MCF 10A (cell line): ENCODE measurements around the gene MEGF9. TPM values are rescaled to one million over a fixed set of nuclear protein-coding genes. Genes with fewer than 3 reads are reported as not detected.

Experiments used
- BruUV-seq: library from RNA; stranded (reverse); fragments of 400-500 nt; replicated peaks from 2 replicates; lab custom pipeline; 2021; lab: Mats Ljungman, UMichigan
- CTCF ChIA-PET: fragments of 300-600 bp; sonication (Branson Sonifier 250); formaldehyde crosslinking; extraction: SDS; loops from one replicate; lab custom pipeline; 2021; ENCODE audit warnings: antibody characterized with exemption, inconsistent platforms; lab: Yijun Ruan, JAX
- POLR2A ChIA-PET: fragments of 300-600, 350-650 bp; sonication (Branson Sonifier 250); formaldehyde crosslinking; extraction: SDS; loops from one replicate; lab custom pipeline; 2020; ENCODE audit warnings: antibody characterized with exemption, inconsistent platforms; lab: Yijun Ruan, JAX
- DNase-seq: peaks from one replicate; pipeline ENCODE4 v3.0.0-alpha.2; 2018; ENCODE audit not compliant: unreplicated experiment
- H3K27ac Mint-ChIP-seq: one replicate; pipeline ENCODE4 v1.8.0; 2022; ENCODE audit warnings: mild to moderate bottlenecking, low read depth, mixed read lengths; ENCODE audit not compliant: unreplicated experiment
- H3K27me3 Mint-ChIP-seq: one replicate; pipeline ENCODE4 v1.8.0; 2022; ENCODE audit warnings: mixed read lengths; ENCODE audit not compliant: insufficient read depth, unreplicated experiment
- H3K36me3 Mint-ChIP-seq: one replicate; pipeline ENCODE4 v1.8.0; 2022; ENCODE audit warnings: mild to moderate bottlenecking, moderate library complexity, mixed read lengths; ENCODE audit not compliant: insufficient read depth, unreplicated experiment
- H3K4me1 Mint-ChIP-seq: one replicate; pipeline ENCODE4 v1.8.0; 2022; ENCODE audit warnings: mixed read lengths; ENCODE audit not compliant: insufficient read depth, unreplicated experiment
- H3K4me3 Mint-ChIP-seq: one replicate; pipeline ENCODE4 v1.8.0; 2022; ENCODE audit warnings: mild to moderate bottlenecking, moderate library complexity, mixed read lengths; ENCODE audit not compliant: unreplicated experiment
- H3K9me3 Mint-ChIP-seq: one replicate; pipeline ENCODE4 v1.8.0; 2022; ENCODE audit warnings: mixed read lengths; ENCODE audit not compliant: unreplicated experiment
- CTCF ChIP-seq: fragments of 200-600 bp; IDR thresholded peaks from one replicate; pipeline ENCODE4 v1.8.0; 2022; ENCODE audit warnings: antibody characterized with exemption, mild to moderate bottlenecking; ENCODE audit not compliant: unreplicated experiment
- intact Hi-C: fragments of 100-400 bp; cut with micrococcal nuclease; formaldehyde crosslinking; loops from 2 replicates; pipeline ENCODE4 v1.14.1; 2022
- total RNA-seq: library from RNA; stranded (reverse); gene quantifications from 2 replicates; pipeline ENCODE4 v1.2.3, GENCODE V29; 2022

Gene MEGF9
- total RNA-seq, 1 experiment from 2014 or later: 5.7 TPM

DNA sequence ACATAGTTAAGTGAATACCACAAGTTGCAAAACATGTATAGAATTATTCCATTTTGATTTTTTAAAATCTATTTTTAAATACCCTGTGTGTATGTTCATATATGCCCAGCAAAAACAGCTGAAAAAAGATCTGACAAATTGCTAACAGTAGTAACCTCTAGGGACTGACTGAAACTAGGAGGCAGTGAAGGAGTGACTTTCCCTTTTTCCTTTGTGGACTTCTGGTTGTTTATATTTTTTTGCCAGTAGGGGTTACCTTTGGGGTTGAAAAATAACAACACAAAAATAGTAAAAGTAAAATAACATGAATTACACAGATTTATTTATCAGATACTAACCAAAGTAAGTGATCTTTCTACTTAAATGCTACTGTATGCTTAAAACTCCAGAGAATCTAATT lies 2.9 kb downstream of the MEGF9 start:
- Mint-ChIP-seq H3K9me3 (no peaks in the 10 kb centered on the region), H3K27me3 (no peaks in the 10 kb centered on the region), H3K4me3 (peak overlapping the region; percentile 91), H3K4me1 (peaks cover 26% of the 10 kb centered on the region), H3K36me3 (no peaks in the 10 kb centered on the region), H3K27ac (peak overlapping the region; percentile 95)
- TF ChIP-seq CTCF: no peak
- intact Hi-C loops: no loop called here
- DNase-seq: peak; percentile 40
- POLR2A ChIA-PET: interaction anchor here (0.6 to 4.2 kb wide), 18 partner anchors 9 to 787 kb away, joined by 3 to 26 read pairs (median 4); partner anchors contain the start of gene FBXW2
- CTCF ChIA-PET: interaction anchor here (0.9 to 1.8 kb wide), 3 partner anchors 23 to 83 kb away, joined by 4 to 7 read pairs (median 5); no protein-coding TSS in a partner anchor
- no TSS peak for BruUV-seq

GRCh38 chr9:120710110-120710981 lies 3.9 kb downstream of the MEGF9 start:
- H3K36me3 Mint-ChIP-seq: no peaks in the 10 kb centered on the region
- H3K27ac Mint-ChIP-seq: peak overlapping the region; percentile 95
- BruUV-seq: no TSS peak
- no peak for TF ChIP-seq CTCF
- H3K27me3 Mint-ChIP-seq: no peaks in the 10 kb centered on the region
- POLR2A ChIA-PET: interaction anchor here (0.6 to 4.2 kb wide), 14 partner anchors 8 to 577 kb away, joined by 3 to 26 read pairs (median 5); partner anchors contain the start of gene FBXW2
- peak; percentile 79 for DNase-seq
- CTCF ChIA-PET: interaction anchor here (0.6 to 0.7 kb wide), 3 partner anchors 36 to 352 kb away, joined by 3 read pairs; no protein-coding TSS in a partner anchor
- H3K9me3 Mint-ChIP-seq: no peaks in the 10 kb centered on the region
- H3K4me1 Mint-ChIP-seq: peaks cover 28% of the 10 kb centered on the region
- intact Hi-C loops: no loop called here
- peak overlapping the region; percentile 91 for H3K4me3 Mint-ChIP-seq

- DNase-seq: peak; percentile 76
- peak overlapping the region; percentile 70 for H3K4me3 Mint-ChIP-seq
- no peaks in the 10 kb centered on the region for H3K9me3 Mint-ChIP-seq
- BruUV-seq: no TSS peak
- H3K4me1 Mint-ChIP-seq: peaks cover 32% of the 10 kb centered on the region
- H3K27me3 Mint-ChIP-seq: no peaks in the 10 kb centered on the region
- peak overlapping the region; percentile 63 for H3K27ac Mint-ChIP-seq
- intact Hi-C loops: no loop called here
- POLR2A ChIA-PET: interaction anchor here (0.6 to 4.2 kb wide), 16 partner anchors 9 to 280 kb away, joined by 3 to 26 read pairs (median 4); partner anchors contain the start of gene FBXW2
- TF ChIP-seq CTCF: no peak
- no peaks in the 10 kb centered on the region for H3K36me3 Mint-ChIP-seq
- CTCF ChIA-PET: interaction anchor here (0.7 to 2.1 kb wide), 6 partner anchors 9 to 84 kb away, joined by 3 to 6 read pairs (median 4); no protein-coding TSS in a partner anchor
Observed at GRCh38 chr9:120708526-120709224, 5.6 kb downstream of the MEGF9 start.
